GM21723 (cell line): Measurements from ENCODE around the gene LPXN.
A peak's percentile ranks its signal among the peaks of the same experiment; 100 is the strongest.
"Not testable (repeated sequence)": the region's sequence is repeated elsewhere in the genome, so short reads cannot be mapped to it uniquely, and the experiment has no call there.

ENCODE experiments used
- ATAC-seq: cut with Tn5 transposase; IDR thresholded peaks from one replicate; pipeline ENCODE4 v1.9.1; 2021; ENCODE audit warnings: mild to moderate bottlenecking, moderate library complexity; ENCODE audit not compliant: unreplicated experiment

The LPXN gene

DNA sequence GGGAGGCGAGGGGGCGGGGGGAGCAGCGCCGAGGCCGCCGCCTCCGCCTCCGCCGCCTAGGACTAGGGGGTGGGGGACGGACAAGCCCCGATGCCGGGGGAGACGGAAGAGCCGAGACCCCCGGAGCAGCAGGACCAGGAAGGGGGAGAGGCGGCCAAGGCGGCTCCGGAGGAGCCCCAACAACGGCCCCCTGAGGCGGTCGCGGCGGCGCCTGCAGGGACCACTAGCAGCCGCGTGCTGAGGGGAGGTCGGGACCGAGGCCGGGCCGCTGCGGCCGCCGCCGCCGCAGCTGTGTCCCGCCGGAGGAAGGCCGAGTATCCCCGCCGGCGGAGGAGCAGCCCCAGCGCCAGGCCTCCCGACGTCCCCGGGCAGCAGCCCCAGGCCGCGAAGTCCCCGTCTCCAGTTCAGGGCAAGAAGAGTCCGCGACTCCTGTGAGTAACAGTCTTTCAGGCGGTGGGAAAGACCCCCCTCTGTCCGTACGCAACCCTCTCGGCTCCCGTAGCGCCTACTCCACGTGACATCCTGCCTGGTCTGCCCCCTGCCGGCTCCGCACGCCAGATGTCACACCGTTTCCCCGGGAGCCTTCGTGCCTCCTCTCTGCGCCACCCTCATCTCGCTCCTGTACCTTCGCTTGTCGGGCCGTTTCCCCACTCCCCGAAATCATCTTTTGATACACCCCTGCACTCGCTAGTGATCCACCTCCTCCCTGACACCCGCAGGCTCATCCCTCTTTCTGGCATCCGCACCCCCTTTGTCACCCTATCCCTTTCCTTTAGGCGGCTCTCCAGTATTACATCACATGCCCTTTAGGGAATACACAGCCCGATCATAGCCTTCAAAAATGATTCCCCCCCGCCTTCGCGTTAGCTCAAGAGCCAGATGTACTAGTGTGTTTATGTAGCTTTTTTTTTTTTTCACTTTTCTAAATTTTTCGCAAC, 3.8 kb upstream of the LPXN start:
- ATAC-seq: peak; percentile 47

GRCh38 chr11:58578635-58579191, 3.1 kb upstream of the LPXN start, which contains the start of gene ZFP91:
Gene ZFP91, plus strand, starts transcription at chr11:58579063. Its CDS starts 219 bp downstream, at chr11:58579282.
- ATAC-seq: peak; percentile 29

DNA sequence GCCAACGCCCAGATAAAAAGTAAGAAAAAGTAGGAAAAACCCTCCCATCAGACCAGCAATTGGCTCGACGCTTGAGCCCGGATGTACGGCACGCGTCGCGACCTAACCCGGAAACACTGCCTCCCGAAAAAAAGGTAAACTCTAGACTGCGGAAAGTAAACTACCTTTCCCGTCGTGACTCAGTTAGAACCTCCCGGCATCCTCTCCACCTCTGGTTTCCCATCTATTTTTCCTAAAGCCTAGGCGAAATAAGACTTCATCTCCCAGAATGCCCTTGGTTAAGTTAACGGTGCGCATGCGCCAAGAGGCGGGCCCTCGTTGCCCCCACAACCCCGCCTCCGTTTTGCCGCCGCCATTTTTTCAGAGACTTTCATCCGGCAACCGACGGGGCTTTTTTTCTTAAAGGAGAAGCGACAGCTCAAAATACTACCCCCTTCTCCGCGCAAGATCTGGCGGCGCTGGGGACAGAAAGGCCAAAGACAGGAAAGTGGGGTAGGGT, 2.5 kb upstream of the LPXN start:
- no peak for ATAC-seq

- ATAC-seq: peak; percentile 56
Observed at GRCh38 chr11:58577555-58578135, 2.0 kb upstream of the LPXN start.

- no peak for ATAC-seq
Observed at GRCh38 chr11:58576887-58577471, 1.3 kb upstream of the LPXN start.

DNA sequence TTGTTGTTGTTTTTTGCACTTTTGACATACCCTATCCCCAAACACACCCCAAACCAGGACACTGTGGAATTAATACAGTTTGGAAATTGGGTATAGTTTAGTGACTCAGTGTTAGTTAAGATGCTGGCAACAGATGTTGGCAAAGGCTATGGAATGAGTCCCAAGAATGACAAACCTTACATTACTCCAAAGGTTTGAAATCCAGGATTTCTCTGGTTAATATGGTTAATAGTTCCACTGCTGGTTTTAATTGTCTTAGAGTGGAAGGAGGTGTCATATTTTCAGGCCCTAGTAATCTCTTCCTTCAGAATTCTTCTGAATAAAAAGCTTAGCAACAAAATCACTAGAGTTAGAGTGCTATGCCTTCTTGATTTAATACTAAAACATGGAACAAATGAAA, 775 bp downstream of the LPXN start:
- ATAC-seq: no peak

- ATAC-seq: peak; percentile 17
Observed at GRCh38 chr11:58573451-58574104, 2.1 kb downstream of the LPXN start.

DNA sequence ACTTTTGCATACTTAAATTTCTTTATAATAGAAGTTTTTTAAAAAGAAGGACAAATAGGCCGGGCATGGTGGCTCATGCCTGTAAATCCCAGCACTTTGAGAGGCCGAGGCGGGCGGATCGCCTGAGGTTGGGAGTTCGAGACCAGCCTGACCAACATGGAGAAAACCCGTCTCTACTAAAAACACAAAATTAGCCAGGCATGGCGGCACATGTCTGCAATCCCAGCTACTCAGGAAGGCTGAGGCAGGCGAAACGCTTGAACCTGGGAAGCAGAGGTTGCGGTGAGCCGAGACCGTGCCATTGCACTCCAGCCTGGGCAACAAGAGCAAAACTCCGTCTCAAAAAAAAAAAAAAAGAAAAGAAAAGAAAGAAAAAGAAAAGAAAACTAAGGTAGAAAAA, 2.8 kb downstream of the LPXN start:
- not testable (repeated sequence) for ATAC-seq

- ATAC-seq: peak; percentile 91
Observed at GRCh38 chr11:58567889-58568512, 7.7 kb downstream of the LPXN start.

GRCh38 chr11:58564231-58564630, 11.4 kb downstream of the LPXN start:
- ATAC-seq: no peak

GRCh38 chr11:58562375-58562800, 13.3 kb downstream of the LPXN start:
- ATAC-seq: peak; percentile 76

- ATAC-seq: no peak
Observed at GRCh38 chr11:58561394-58562098, 14.1 kb downstream of the LPXN start.

GRCh38 chr11:58560842-58561241, 14.8 kb downstream of the LPXN start:
- ATAC-seq: no peak

- no peak for ATAC-seq
Observed at GRCh38 chr11:58549644-58550043, 26.0 kb downstream of the LPXN start.

GRCh38 chr11:58546841-58547240, 28.8 kb downstream of the LPXN start:
- no peak for ATAC-seq

DNA sequence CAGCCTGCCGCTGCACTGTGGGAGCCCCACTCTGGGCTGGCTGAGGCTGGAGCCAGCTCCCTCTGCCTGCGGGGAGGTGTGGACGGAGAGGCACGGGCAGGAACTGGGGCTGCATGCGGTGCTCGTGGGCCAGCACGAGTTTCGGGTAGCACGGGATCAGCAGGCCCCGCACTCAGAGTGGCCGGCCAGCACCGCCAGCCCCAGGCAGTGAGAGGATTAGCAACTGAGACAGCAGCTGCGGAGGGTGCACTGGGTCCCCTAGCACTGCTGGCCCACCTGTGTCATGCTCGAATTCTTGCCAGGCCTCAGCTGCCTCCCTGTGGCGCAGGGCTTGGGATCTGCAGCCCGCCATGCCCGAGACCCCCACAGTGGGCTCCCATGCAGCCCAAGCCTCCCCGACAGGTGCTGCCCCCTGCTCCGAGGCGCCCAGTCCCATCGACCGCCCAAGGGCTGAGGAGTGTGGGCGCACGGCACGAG, 43.8 kb downstream of the LPXN start:
- no peak for ATAC-seq

DNA sequence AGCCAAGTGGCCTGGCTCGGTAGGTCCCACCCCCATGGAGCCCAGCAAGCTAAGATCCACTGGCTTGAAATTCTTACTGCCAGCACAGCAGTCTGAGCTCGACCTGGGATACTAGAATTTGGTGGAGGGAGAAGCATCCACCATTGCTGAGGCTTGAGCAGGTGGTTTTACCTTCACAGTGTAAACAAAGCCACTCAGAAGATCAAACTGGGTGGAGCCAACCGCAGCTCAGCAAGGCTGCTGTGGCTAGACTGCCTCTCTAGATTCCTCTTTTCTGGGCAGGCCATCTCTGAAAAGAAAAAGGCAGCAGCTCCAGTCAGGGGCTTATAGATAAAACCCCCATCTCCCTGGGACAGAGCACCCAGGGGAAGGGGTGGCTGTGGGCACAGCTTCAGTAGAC, 45.4 kb downstream of the LPXN start:
- no peak for ATAC-seq

GRCh38 chr11:58527429-58527828, 48.2 kb downstream of the LPXN start:
- ATAC-seq: no peak

- no peak for ATAC-seq
Observed at GRCh38 chr11:58526721-58527120, 48.9 kb downstream of the LPXN start.
